Stimulated activated CD4-positive, alpha-beta T cell treated with anti-CD3 and anti-CD28 coated beads, Interleukin-15, amount 100 ng/mL, for 1 hour (primary cell): Measurements from ENCODE around the gene ZNF506.
"Not testable (repeated sequence)": the region's sequence is repeated elsewhere in the genome, so short reads cannot be mapped to it uniquely, and the experiment has no call there.

ENCODE experiments used
- DNase-seq, 2 donors: peaks; one replicate each; pipeline ENCODE4 v3.0.0-alpha.2; 2020; ENCODE audit warnings: low read depth in 1 of 2, low spot score in 1 of 2

The ZNF506 gene

GRCh38 chr19:19821366-19821951 lies at the start of gene ZNF506:
Gene ZNF506 (minus strand): TSS chr19:19821750. CDS start chr19:19821603, 147 bp downstream.
- peak; percentile 93 for DNase-seq

DNA sequence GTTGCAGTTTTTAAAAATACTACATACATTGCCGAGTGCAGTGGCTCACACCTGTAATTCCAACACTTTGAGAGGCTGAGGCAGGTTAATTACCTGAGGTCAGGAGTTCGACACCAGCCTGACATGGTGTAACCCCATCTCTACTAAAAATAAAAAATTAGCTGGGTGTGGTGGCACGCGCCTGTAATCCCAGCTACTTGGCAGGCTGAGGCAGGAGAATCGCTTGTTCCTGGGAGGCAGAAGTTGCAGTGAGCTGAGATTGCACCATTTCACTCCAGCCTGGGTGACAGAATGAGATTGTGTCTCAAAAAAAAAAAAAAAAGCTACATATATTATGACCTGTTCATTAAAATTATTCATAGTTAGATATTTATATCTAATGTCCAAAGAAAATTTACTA lies 48.5 kb upstream of the ZNF506 start:
- not testable (repeated sequence) for DNase-seq

DNA sequence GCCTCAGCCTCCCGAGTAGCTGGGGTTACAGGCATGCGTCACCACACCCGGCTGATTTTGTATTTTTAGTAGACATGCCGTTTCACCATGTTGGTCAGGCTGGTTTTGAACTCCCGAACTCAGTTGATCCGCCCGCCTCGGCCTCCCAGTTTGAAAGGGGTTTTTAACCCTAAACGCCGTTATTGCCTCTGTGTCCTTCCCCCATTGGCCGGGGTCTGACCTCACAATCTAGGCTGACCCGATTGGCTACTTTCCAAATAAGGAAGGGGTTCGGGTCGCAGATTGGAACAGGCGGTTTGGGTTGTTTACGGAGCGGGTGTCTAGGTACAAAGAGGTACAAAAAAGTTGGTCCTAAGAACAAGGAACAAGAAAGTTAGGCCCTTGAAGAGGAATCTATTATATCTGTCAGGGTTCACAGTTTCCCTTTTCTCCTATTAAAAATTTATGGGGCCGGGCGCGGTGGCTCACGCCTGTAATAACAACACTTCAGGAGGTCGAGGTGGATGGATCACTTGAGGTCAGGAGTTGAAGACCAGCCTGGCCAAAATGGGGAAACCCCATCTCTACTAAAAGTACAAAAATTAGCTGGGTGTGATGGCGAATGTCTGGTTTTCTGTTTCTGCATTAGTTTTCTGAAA lies 45.2 kb upstream of the ZNF506 start:
- peak in 1 of 2 donors; percentile 9 for DNase-seq

- DNase-seq = peak; percentile 82 to 88
Measured at GRCh38 chr19:19865750-19866610, 44.4 kb upstream of the ZNF506 start, which contains the start of gene ZNF253. Gene ZNF253 (plus strand): TSS chr19:19865882. CDS start chr19:19865997, 115 bp downstream.

DNA sequence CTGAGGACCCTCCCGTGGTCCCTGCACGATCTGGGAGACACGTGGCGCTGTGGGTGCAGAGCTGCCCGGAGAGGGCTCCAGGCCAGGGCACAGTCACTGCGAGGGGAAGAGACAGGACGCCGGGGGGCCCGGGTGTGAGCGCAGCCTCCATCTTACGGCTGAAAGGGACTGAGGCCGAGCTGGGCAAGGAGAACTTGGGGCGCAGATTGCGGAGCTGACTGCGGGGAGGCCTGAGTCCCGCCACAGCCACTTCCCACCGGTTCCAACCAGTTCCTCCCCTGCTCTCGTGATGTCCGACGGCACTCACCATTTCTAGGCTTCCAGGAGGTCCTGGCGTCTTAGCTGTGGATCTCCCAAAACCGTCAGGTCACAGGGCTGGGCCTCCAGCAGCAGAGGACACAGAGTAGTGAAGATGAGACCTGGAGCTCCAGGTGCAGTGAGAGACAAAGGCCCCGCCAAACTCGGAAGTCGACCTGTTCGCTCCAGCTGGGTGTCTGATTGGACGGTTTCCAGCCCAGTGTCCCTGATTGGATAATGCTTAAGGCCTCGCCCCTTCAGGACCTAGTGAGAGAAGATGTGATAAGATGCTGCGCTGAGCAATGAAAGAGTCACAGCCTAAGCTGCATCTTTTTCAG lies 39.3 kb upstream of the ZNF506 start:
- DNase-seq = no peak

- DNase-seq = no peak
Measured at GRCh38 chr19:19858751-19859150, 37.2 kb upstream of the ZNF506 start.

- DNase-seq = not testable (repeated sequence)
Measured at GRCh38 chr19:19851740-19852139, 30.2 kb upstream of the ZNF506 start.

DNA sequence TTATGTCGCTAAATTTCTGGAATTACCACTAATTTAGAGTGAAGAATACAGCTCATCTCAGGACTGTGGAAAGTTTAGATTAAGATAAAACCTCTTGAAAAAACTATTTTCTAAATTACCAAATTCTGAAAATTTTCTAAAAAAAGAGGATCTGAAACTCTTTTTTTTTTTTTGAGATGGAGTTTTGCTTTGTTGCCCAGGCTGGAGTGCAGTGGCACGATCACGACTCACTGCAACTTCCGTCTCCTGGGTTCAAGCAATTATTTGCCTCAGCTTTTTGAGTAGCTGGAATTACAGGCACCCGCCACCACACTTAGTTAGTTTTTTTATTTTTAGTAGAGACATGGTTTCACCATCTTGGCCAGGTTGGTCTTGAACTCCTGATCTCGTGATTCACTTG lies 27.5 kb upstream of the ZNF506 start:
- DNase-seq = no peak

DNA sequence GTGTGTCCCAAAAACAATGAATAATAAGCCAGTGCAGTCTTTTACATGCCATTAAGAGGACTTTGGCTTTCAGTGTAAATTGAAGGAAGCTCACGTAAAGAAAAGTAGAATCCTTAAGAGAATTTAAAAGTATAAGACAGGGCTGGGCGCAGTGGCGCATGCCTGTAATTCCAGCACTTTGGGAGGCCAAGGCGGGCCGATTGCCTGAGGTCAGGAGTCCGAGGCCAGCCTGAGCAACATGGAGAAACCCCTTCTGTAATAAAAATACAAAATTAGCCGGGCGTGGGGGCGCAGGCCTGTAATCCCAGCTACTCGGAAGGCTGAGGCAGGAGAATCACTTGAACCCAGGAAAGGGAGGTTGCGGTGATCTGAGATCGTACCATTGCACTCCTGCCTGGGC lies 26.2 kb upstream of the ZNF506 start:
- DNase-seq = no peak

DNA sequence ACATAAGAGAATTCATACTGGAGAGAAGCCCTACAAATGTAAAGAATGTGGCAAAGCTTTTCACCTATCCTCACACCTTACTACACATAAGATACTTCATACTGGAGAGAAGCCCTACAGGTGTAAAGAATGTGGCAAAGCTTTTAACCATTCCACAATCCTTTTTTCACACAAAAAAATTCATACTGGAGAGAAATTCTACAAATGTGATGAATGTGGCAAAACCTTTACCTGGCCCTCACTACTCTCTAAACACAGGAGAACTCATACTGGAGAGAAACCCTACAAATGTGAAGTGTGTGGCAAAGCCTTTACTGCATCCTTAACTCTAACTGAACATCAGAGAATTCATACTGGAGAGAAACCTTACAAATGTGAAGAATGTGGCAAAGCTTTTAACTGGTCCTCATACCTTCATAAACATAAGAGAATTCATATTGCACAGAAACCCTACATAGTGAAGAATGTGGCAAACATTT lies 14.0 kb upstream of the ZNF506 start:
- DNase-seq = no peak

DNA sequence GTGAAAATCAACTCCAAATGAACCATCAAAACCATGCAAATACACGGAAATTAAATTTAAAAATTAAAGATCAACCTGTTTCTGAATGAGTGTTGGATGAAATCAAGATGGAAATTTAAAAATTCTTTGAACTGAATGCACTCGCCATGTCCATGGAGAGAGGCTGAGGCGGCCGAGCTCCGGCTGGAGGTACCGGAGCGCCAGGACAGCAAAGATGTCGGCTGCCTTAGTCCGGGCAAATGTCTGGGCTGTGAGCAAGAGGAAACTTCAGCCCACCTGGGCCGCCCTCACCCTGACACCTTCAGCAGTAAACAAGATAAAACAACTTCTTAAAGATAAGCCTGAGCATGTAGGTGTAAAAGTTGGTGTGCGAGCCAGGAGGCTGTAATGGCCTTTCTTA lies 5.3 kb upstream of the ZNF506 start:
- no peak for DNase-seq

- DNase-seq = no peak
Measured at GRCh38 chr19:19823916-19824315, 2.4 kb upstream of the ZNF506 start.

- DNase-seq = not testable (repeated sequence)
Measured at GRCh38 chr19:19821976-19822375, 426 bp upstream of the ZNF506 start.

DNA sequence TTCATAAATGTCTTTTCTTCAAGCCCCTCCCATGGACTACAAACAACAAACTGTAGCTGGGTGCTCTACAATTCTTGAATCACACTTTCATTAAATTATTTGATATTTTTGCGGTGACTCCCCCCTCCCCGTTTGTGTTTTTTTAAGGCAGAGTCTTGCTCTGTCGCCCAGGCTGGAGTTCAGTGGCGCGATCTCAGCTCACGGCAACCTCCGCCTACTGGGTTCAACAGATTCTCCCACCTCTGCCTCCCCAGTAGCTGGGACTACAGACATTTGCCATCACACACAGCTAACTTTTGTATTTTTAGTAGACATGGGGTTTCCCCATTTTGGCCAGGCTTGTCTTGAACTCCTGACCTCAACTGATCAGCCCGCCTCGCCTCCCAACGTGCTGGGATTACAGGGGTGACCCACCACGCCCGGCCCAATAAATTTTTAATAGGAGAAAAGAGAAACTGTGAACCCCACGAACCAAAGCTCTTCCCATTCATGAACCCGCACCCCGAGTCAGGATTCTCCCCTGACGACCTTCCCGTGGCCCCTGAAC lies 703 bp downstream of the ZNF506 start:
- no peak for DNase-seq

GRCh38 chr19:19817357-19817756 lies 4.2 kb downstream of the ZNF506 start:
- DNase-seq = peak in 1 of 2 donors; percentile 22

DNA sequence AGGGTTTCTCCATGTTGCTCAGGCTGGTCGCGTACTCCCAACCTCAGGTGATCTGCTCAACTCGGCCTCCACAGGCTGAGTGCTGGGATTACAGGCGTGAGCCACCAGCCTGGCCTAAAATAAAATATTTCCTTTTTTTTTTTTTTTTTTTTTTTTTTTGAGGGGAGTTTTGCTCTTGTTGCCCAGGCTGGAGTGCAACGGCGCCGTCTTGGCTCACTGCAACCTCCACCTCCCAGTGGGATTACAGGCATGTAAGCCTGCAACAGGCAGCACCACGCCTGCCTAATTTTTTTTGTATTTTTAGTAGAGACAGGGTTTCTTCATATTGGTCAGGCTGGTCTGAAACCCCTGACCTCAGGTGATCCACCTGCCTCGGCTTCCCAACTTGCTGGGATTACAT lies 4.9 kb downstream of the ZNF506 start:
- DNase-seq = no peak

GRCh38 chr19:19811999-19812398 lies 9.6 kb downstream of the ZNF506 start:
- not testable (repeated sequence) for DNase-seq

- no peak for DNase-seq
Measured at GRCh38 chr19:19805480-19805879, 16.1 kb downstream of the ZNF506 start.

- DNase-seq = no peak
Measured at GRCh38 chr19:19788015-19788414, 33.5 kb downstream of the ZNF506 start.

DNA sequence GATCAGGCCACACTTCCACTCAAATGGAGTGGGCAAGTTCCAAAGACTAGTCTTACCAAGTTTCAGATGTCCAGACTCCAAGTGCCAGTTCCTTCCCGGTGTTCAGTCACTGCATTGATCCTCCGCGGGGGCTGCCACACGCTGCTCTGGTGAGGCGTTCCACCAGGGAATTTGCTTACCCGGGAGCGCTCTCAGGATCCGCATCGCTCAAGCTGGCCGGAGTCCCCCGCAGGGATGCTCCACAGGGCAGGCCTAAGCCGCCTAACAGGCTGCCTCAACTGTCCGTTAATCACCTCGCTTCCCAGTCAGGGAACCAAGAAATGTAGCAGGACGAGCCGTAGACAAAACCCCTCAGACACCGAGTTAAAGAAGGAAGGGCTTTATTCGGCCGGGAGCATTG lies 36.1 kb downstream of the ZNF506 start:
- DNase-seq = not testable (repeated sequence)

GRCh38 chr19:19782783-19783182 lies 38.8 kb downstream of the ZNF506 start:
- DNase-seq = no peak
